Small intestine (tissue), 7 donors: ENCODE data around the gene AK4. TPM values are rescaled to one million over a fixed set of nuclear protein-coding genes. Genes with fewer than 3 reads are reported as not detected.

ENCODE experiments used
- DNase-seq, 2 donors: peaks; one replicate each; pipeline versions ENCODE4 v3.0.0 to v3.0.0-alpha.2; 2013
- FAIRE-seq: peaks from 2 replicates; lab custom pipeline; 2012; peaks lifted over from hg19 to GRCh38; lab: Jason Lieb, UNC
- H3K27ac ChIP-seq, 3 donors: one replicate each; pipeline ENCODE4 v1.5.1; 2013; ENCODE audit warnings: low read length in 2 of 3, mild to moderate bottlenecking in 2 of 3, control low read depth in 1 of 3, inconsistent platforms in 1 of 3, low read depth in 1 of 3, moderate library complexity in 1 of 3
- H3K27me3 ChIP-seq, 3 donors: one replicate each; pipeline ENCODE4 v1.6.1; 2013; ENCODE audit warnings: low read length in 3 of 3, inconsistent platforms in 1 of 3; ENCODE audit not compliant: control insufficient read depth in 3 of 3, insufficient read depth in 3 of 3
- H3K36me3 ChIP-seq, 3 donors: one replicate each; pipeline ENCODE4 v1.6.1; 2013; ENCODE audit warnings: low read length in 3 of 3, inconsistent platforms in 1 of 3, low read depth in 1 of 3, mild to moderate bottlenecking in 1 of 3, moderate library complexity in 1 of 3; ENCODE audit not compliant: control insufficient read depth in 3 of 3, insufficient read depth in 2 of 3
- H3K4me1 ChIP-seq, 3 donors: one replicate each; pipeline ENCODE4 v1.6.1; 2013; ENCODE audit warnings: low read length in 2 of 3, inconsistent platforms in 1 of 3, low read depth in 1 of 3, mild to moderate bottlenecking in 1 of 3, moderate library complexity in 1 of 3; ENCODE audit not compliant: control insufficient read depth in 3 of 3, insufficient read depth in 2 of 3
- H3K4me3 ChIP-seq, 3 donors: one replicate each; pipeline ENCODE4 v1.5.1; 2013; ENCODE audit warnings: low read length in 3 of 3, control low read depth in 1 of 3, inconsistent platforms in 1 of 3, low read depth in 1 of 3, mild to moderate bottlenecking in 1 of 3, moderate library complexity in 1 of 3
- H3K9me3 ChIP-seq, 2 donors: one replicate each; pipeline ENCODE4 v1.6.1; 2013; ENCODE audit warnings: low read depth in 1 of 2, low read length in 1 of 2; ENCODE audit not compliant: control insufficient read depth in 2 of 2, insufficient read depth in 1 of 2
- WGBS, 3 donors: extraction: QIAGEN DNeasy Blood & Tissue Kit; methylation state at CpG; one replicate each; pipeline ENCODE4 v1.1.7; 2013; 5-methylcytosine and 5-hydroxymethylcytosine counted together
- polyA plus RNA-seq, 4 donors: library from polyadenylated mRNA; stranded (reverse) in 3 of 4; unstranded in 1 of 4; fragments of 200-250 nt in 3 of 4; fragments of 120-200 nt in 1 of 4; gene quantifications; one replicate each; pipeline versions ENCODE4 v1.2.1 to v1.2.3, GENCODE V29; 2013
- donor health status: healthy with polysubstance abuse.
- donor health status: control.
- donor health status: control.
- donor health status: Bipolar disorder and iron deficiency.
- donor health status: healthy.

Gene AK4
- polyA plus RNA-seq, 4 donors = 2.0 to 51.8 (median 4.6) TPM

- Histone ChIP-seq H3K4me1 (no peaks in the 10 kb centered on the region), H3K9me3 (no peaks in the 10 kb centered on the region), H3K27ac (no peak overlapping the region), H3K27me3 (no peaks in the 10 kb centered on the region), H3K36me3 (no peaks in the 10 kb centered on the region), H3K4me3 (no peak overlapping the region)
- WGBS, 3 donors = 93 to 94% (median 94%) methylated on average over 2 of the region's 2 CpGs
- no peak for DNase-seq
- no peak for FAIRE-seq
Measured at GRCh38 chr1:65206836-65207235, 58.8 kb downstream of the AK4 start.

- 49 to 72% (median 61%) methylated on average over 4 of the region's 4 CpGs for WGBS, 3 donors
- Histone ChIP-seq H3K27ac (no peak overlapping the region), H3K27me3 (no peaks in the 10 kb centered on the region), H3K4me3 (no peak overlapping the region), H3K36me3 (no peaks in the 10 kb centered on the region), H3K4me1 (no peaks in the 10 kb centered on the region), H3K9me3 (no peaks in the 10 kb centered on the region)
- DNase-seq = no peak
- no peak for FAIRE-seq
Measured at GRCh38 chr1:65207317-65207716, 59.3 kb downstream of the AK4 start.

- Histone ChIP-seq H3K9me3 (no peaks in the 10 kb centered on the region), H3K27ac (no peak overlapping the region), H3K4me1 (no peaks in the 10 kb centered on the region), H3K36me3 (no peaks in the 10 kb centered on the region), H3K27me3 (no peaks in the 10 kb centered on the region), H3K4me3 (no peak overlapping the region)
- DNase-seq (no peak), FAIRE-seq (no peak)
- 85 to 88% (median 86%) methylated on average over 8 of the region's 8 CpGs for WGBS, 3 donors
Measured at GRCh38 chr1:65208563-65208973, 60.6 kb downstream of the AK4 start.

GRCh38 chr1:65209005-65209885 lies 61.2 kb downstream of the AK4 start:
- DNase-seq = peak; percentile 48 to 61
- WGBS, 3 donors = 45 to 49% (median 48%) methylated on average over 6 of the region's 6 CpGs
- Histone ChIP-seq H3K27ac (no peak overlapping the region), H3K4me1 (no peaks in the 10 kb centered on the region), H3K4me3 (no peak overlapping the region), H3K27me3 (no peaks in the 10 kb centered on the region), H3K36me3 (no peaks in the 10 kb centered on the region), H3K9me3 (no peaks in the 10 kb centered on the region)
- no peak for FAIRE-seq

GRCh38 chr1:65210325-65210724 lies 62.3 kb downstream of the AK4 start:
- FAIRE-seq (no peak), DNase-seq (no peak)
- Histone ChIP-seq H3K4me1 (no peaks in the 10 kb centered on the region), H3K9me3 (no peaks in the 10 kb centered on the region), H3K4me3 (no peak overlapping the region), H3K27me3 (no peaks in the 10 kb centered on the region), H3K36me3 (no peaks in the 10 kb centered on the region), H3K27ac (no peak overlapping the region)
- 93 to 97% (median 96%) methylated on average over 5 of the region's 5 CpGs for WGBS, 3 donors

GRCh38 chr1:65211331-65211730 lies 63.3 kb downstream of the AK4 start:
- DNase-seq (no peak), FAIRE-seq (no peak)
- Histone ChIP-seq H3K4me1 (no peaks in the 10 kb centered on the region), H3K27ac (no peak overlapping the region), H3K4me3 (no peak overlapping the region), H3K27me3 (no peaks in the 10 kb centered on the region), H3K36me3 (no peaks in the 10 kb centered on the region), H3K9me3 (no peaks in the 10 kb centered on the region)
- WGBS, 3 donors = 90 to 94% (median 91%) methylated on average over 6 of the region's 6 CpGs

GRCh38 chr1:65213271-65214023 lies 65.4 kb downstream of the AK4 start:
- Histone ChIP-seq H3K4me3 (no peak overlapping the region), H3K4me1 (no peaks in the 10 kb centered on the region), H3K36me3 (no peaks in the 10 kb centered on the region), H3K27me3 (no peaks in the 10 kb centered on the region), H3K9me3 (no peaks in the 10 kb centered on the region), H3K27ac (no peak overlapping the region)
- WGBS, 3 donors = 51 to 65% (median 59%) methylated on average over 5 of the region's 5 CpGs
- DNase-seq (no peak), FAIRE-seq (no peak)

- Histone ChIP-seq H3K27ac (no peak overlapping the region), H3K27me3 (no peaks in the 10 kb centered on the region), H3K4me3 (no peak overlapping the region), H3K36me3 (no peaks in the 10 kb centered on the region), H3K4me1 (no peaks in the 10 kb centered on the region), H3K9me3 (no peaks in the 10 kb centered on the region)
- DNase-seq = no peak
- 34 to 70% (median 51%) methylated on average over 9 of the region's 9 CpGs for WGBS, 3 donors
- no peak for FAIRE-seq
Measured at GRCh38 chr1:65214340-65215027, 66.5 kb downstream of the AK4 start.
